GM12892 (cell line): ENCODE measurements around the gene CCDC149.

ENCODE experiments used
- POLR2A ChIP-seq: IDR thresholded peaks from 2 replicates; pipeline ENCODE4 v1.6.1; 2011; ENCODE audit warnings: low read depth, low read length, control low read depth
- TAF1 ChIP-seq: IDR thresholded peaks from 2 replicates; pipeline ENCODE4 v1.6.1; 2011; ENCODE audit warnings: low read depth, mild to moderate bottlenecking, control low read depth, low read length, borderline replicate concordance

GRCh38 chr4:24881508-24882196 is 31.2 kb downstream of the CCDC149 start:
- TF ChIP-seq POLR2A = no peak
- no peak for TF ChIP-seq TAF1
